Testis (tissue), 3 donors: ENCODE measurements around the gene IRF2. TPM values are rescaled to one million over a fixed set of nuclear protein-coding genes. Genes with fewer than 3 reads are reported as not detected.

Experiments used
- DNase-seq: peaks from one replicate; pipeline ENCODE4 v3.0.0-alpha.2; 2019
- H3K27ac ChIP-seq, 2 donors: fragments of 200-600 bp; sonication (generic); one replicate each; pipeline ENCODE4 v1.5.1; 2019
- H3K27me3 ChIP-seq: fragments of 200-600 bp; sonication (generic); one replicate; pipeline ENCODE4 v1.5.1; 2019
- H3K36me3 ChIP-seq: fragments of 200-600 bp; sonication (generic); one replicate; pipeline ENCODE4 v1.5.1; 2017; ENCODE audit warnings: low read depth; ENCODE audit errors: missing control alignments
- H3K4me1 ChIP-seq: fragments of 200-600 bp; sonication (generic); one replicate; pipeline ENCODE4 v1.5.1; 2019
- H3K4me3 ChIP-seq, 2 donors: fragments of 200-600 bp; sonication (generic); one replicate each; pipeline ENCODE4 v1.5.1; 2017 to 2019
- H3K9me3 ChIP-seq: fragments of 200-600 bp; sonication (generic); one replicate; pipeline ENCODE4 v1.5.1; 2017
- CTCF ChIP-seq, 3 experiments: fragments of 450-650 bp in 2 of 3; fragments of 200-600 bp in 1 of 3; sonication (generic) in 1 of 3; IDR thresholded peaks; one replicate each; pipeline ENCODE4 v1.5.1; 2016 to 2019; ENCODE audit warnings: antibody characterized with exemption in 3 of 3, mild to moderate bottlenecking in 2 of 3, moderate library complexity in 1 of 3
- POLR2A ChIP-seq: fragments of 450-650 bp; IDR thresholded peaks from one replicate; pipeline ENCODE4 v1.6.1; 2017; ENCODE audit warnings: antibody characterized with exemption, mild to moderate bottlenecking, moderate library complexity
- WGBS, 2 donors: methylation state at CpG; one replicate each; pipeline ENCODE4 v1.1.5; 2018; 5-methylcytosine and 5-hydroxymethylcytosine counted together
- intact Hi-C: fragments of 100-400 bp; cut with DNase I; formaldehyde crosslinking; loops from one replicate; pipeline ENCODE4 v1.15.1; 2023; ENCODE audit warnings: low total_unique reads
- polyA plus RNA-seq: library from polyadenylated mRNA; stranded (reverse); fragments of 350-450 nt; fragmentation: Illumina TruSeq; extraction: RNeasy Lipid Tissue Mini Kit (QIAGEN cat#74804); gene quantifications from one replicate; pipeline ENCODE4 v1.2.3, GENCODE V29; 2014; ENCODE audit warnings: low read depth, low replicate concordance; ENCODE audit not compliant: insufficient read depth
- total RNA-seq, 2 donors: library from RNA; depleted of rRNA; stranded (reverse); fragments of >200 nt; gene quantifications; one replicate each; pipeline ENCODE4 v1.2.3, GENCODE V29; 2016

IRF2 gene
- total and polyA plus RNA-seq, 3 donors from 2014 or later, result 13.0 to 22.3 (median 16.1) TPM

- Histone ChIP-seq H3K27ac (no peak overlapping the region), H3K4me1 (no peaks in the 10 kb centered on the region), H3K27me3 (no peaks in the 10 kb centered on the region), H3K4me3 (no peak overlapping the region), H3K9me3 (no peaks in the 10 kb centered on the region), H3K36me3 (no peaks in the 10 kb centered on the region)
- DNase-seq, result no peak
- 58 to 64% methylated on average over 5 of the region's 5 CpGs for WGBS, 2 donors
- TF ChIP-seq POLR2A (no peak), CTCF (IDR thresholded peaks at IDR 0.05) (no peak)
- intact Hi-C loops, result no loop called here
These were observed 114.5 kb downstream of the IRF2 start for GRCh38 chr4:184359888-184360287.

GRCh38 chr4:184358521-184359232 is 115.7 kb downstream of the IRF2 start:
- Histone ChIP-seq H3K36me3 (no peaks in the 10 kb centered on the region), H3K27ac (no peak overlapping the region), H3K27me3 (no peaks in the 10 kb centered on the region), H3K4me1 (no peaks in the 10 kb centered on the region), H3K4me3 (no peak overlapping the region), H3K9me3 (no peaks in the 10 kb centered on the region)
- 76 to 78% methylated on average over 5 of the region's 5 CpGs for WGBS, 2 donors
- intact Hi-C loops, result no loop called here
- DNase-seq, result no peak
- TF ChIP-seq CTCF (IDR thresholded peaks at IDR 0.05) (no peak), POLR2A (no peak)

GRCh38 chr4:184357772-184358171 is 116.6 kb downstream of the IRF2 start:
- H3K9me3 ChIP-seq, result no peaks in the 10 kb centered on the region
- H3K4me3 ChIP-seq, result no peak overlapping the region
- H3K4me1 ChIP-seq, result no peaks in the 10 kb centered on the region
- no peaks in the 10 kb centered on the region for H3K36me3 ChIP-seq
- WGBS, 2 donors, result 93 to 94% methylated on average over 4 of the region's 4 CpGs
- no peak for TF ChIP-seq CTCF (IDR thresholded peaks at IDR 0.05)
- TF ChIP-seq POLR2A, result no peak
- H3K27me3 ChIP-seq, result no peaks in the 10 kb centered on the region
- no peak overlapping the region for H3K27ac ChIP-seq
- no peak for DNase-seq
- intact Hi-C loops, result no loop called here

GRCh38 chr4:184357165-184357564 is 117.2 kb downstream of the IRF2 start:
- no peaks in the 10 kb centered on the region for H3K4me1 ChIP-seq
- intact Hi-C loops, result no loop called here
- no peak overlapping the region for H3K27ac ChIP-seq
- H3K27me3 ChIP-seq, result no peaks in the 10 kb centered on the region
- WGBS, 2 donors, result 94 to 100% methylated on average over 1 of the region's 1 CpG
- TF ChIP-seq CTCF (IDR thresholded peaks at IDR 0.05) (no peak), POLR2A (no peak)
- DNase-seq, result no peak
- no peaks in the 10 kb centered on the region for H3K9me3 ChIP-seq
- H3K36me3 ChIP-seq, result no peaks in the 10 kb centered on the region
- H3K4me3 ChIP-seq, result no peak overlapping the region

- no peaks in the 10 kb centered on the region for H3K9me3 ChIP-seq
- H3K27me3 ChIP-seq, result no peaks in the 10 kb centered on the region
- no peaks in the 10 kb centered on the region for H3K4me1 ChIP-seq
- H3K27ac ChIP-seq, result no peak overlapping the region
- H3K36me3 ChIP-seq, result no peaks in the 10 kb centered on the region
- H3K4me3 ChIP-seq, result no peak overlapping the region
- WGBS, 2 donors, result 96 to 98% methylated on average over 7 of the region's 7 CpGs
- intact Hi-C loops, result no loop called here
- TF ChIP-seq POLR2A, result no peak
- no peak for TF ChIP-seq CTCF (IDR thresholded peaks at IDR 0.05)
- no peak for DNase-seq
These were observed 118.0 kb downstream of the IRF2 start for GRCh38 chr4:184356366-184356765.
